Mammary epithelial cell (primary cell): Measurements from ENCODE around the gene TKT.

Experiments used
- CTCF ChIP-seq, 2 donors: IDR thresholded peaks in 1 of 2; conservative IDR thresholded peaks in 1 of 2; 2 replicates each; pipeline ENCODE4 v1.5.1; 2011 to 2012; ENCODE audit warnings: inconsistent platforms in 2 of 2, low read length in 2 of 2, mild to moderate bottlenecking in 2 of 2, control low read depth in 1 of 2, low read depth in 1 of 2; ENCODE audit not compliant: insufficient read depth in 1 of 2; ENCODE audit errors: extremely low read depth in 1 of 2
- EZH2 ChIP-seq: IDR thresholded peaks from 2 replicates; pipeline ENCODE4 v1.6.1; 2012; ENCODE audit warnings: low read length, inconsistent platforms, borderline replicate concordance

- no peak for TF ChIP-seq CTCF (conservative IDR thresholded peaks at IDR 0.05 in 1 of 2, IDR thresholded peaks at IDR 0.05 in 1 of 2; ENCODE audit: extremely low read depth in 1 of 2, insufficient read depth in 1 of 2, low read depth in 1 of 2, low read length in 2 of 2)
- no peak for TF ChIP-seq EZH2
Measured at GRCh38 chr3:53239800-53240199, 16.0 kb downstream of the TKT start.
